Transverse colon (tissue), 4 donors: ENCODE results near the gene PTCD1. TPM values are rescaled to one million over a fixed set of nuclear protein-coding genes. Genes with fewer than 3 reads are reported as not detected.

Experiments
- DNase-seq: peaks from one replicate; pipeline ENCODE4 v3.0.0-alpha.2; 2019
- H3K27ac ChIP-seq, 4 donors: fragments of 200-600 bp; sonication (generic); 2 replicates each; pipeline ENCODE4 v1.5.1; 2016 to 2018; ENCODE audit warnings: inconsistent platforms in 4 of 4
- H3K27me3 ChIP-seq: fragments of 200-600 bp; sonication (generic); 2 replicates; pipeline ENCODE4 v1.5.1; 2017; ENCODE audit warnings: inconsistent platforms
- H3K36me3 ChIP-seq, 4 donors: fragments of 200-600 bp; sonication (generic); 2 replicates each; pipeline ENCODE4 v1.5.1; 2017 to 2019; ENCODE audit warnings: inconsistent platforms in 4 of 4
- H3K4me1 ChIP-seq, 4 donors: fragments of 200-600 bp; sonication (generic); 2 replicates each; pipeline ENCODE4 v1.5.1; 2017 to 2020; ENCODE audit warnings: inconsistent platforms in 4 of 4
- H3K4me3 ChIP-seq, 4 donors: fragments of 200-600 bp; sonication (generic); 1 replicate in 1 of 4; 2 replicates in 3 of 4; pipeline versions ENCODE4 v1.5.1 to v1.6.1; 2017 to 2019; ENCODE audit warnings: inconsistent platforms in 4 of 4
- H3K9me3 ChIP-seq, 2 donors: fragments of 200-600 bp; sonication (generic); 2 replicates each; pipeline ENCODE4 v1.5.1; 2017 to 2019; ENCODE audit warnings: inconsistent platforms in 2 of 2
- EP300 ChIP-seq: sonication (generic); formaldehyde crosslinking; IDR thresholded peaks from one replicate; pipeline ENCODE4 v1.6.1; 2017; ENCODE audit warnings: antibody characterized with exemption, low read depth
- POLR2A ChIP-seq: fragments of 450-650 bp; IDR thresholded peaks from one replicate; pipeline ENCODE4 v1.6.1; 2016; ENCODE audit warnings: antibody characterized with exemption, mild to moderate bottlenecking, moderate library complexity
- POLR2AphosphoS5 ChIP-seq, 3 donors: sonication (generic); formaldehyde crosslinking; IDR thresholded peaks; one replicate each; pipeline ENCODE4 v1.6.1; 2016; ENCODE audit warnings: antibody characterized with exemption in 3 of 3
- WGBS, 2 donors: methylation state at CpG; one replicate each; pipeline ENCODE4 v1.1.5; 2018; ENCODE audit warnings: low coverage in 1 of 2; 5-methylcytosine and 5-hydroxymethylcytosine counted together
- in situ Hi-C, 4 donors: fragments of 200-750 bp; cut with MboI; loops; one replicate each; pipeline versions ENCODE4 v1.15.0 to v1.15.1; 2017; ENCODE audit warnings: low sequenced_read_pairs in 3 of 4, low pct_ligation_motif_present in 1 of 4, low pct_unique_long_range_greater_than_20kb in 1 of 4
- intact Hi-C: fragments of 100-400 bp; cut with DNase I; formaldehyde crosslinking; loops from one replicate; pipeline ENCODE4 v1.15.1; 2023; ENCODE audit warnings: low total_unique reads
- total RNA-seq, 4 donors: library from RNA; depleted of rRNA; stranded (reverse); fragments of >200 nt; gene quantifications; one replicate each; pipeline ENCODE4 v1.1.0, GENCODE V29; 2016
- TF ChIP-seq, protein P1 (sequence below), 5 experiments: fragments of 200-600 bp in 3 of 5; fragments of 450-650 bp in 2 of 5; sonication (generic) in 3 of 5; IDR thresholded peaks; 1 replicate in 2 of 5; 2 replicates in 3 of 5; pipeline ENCODE4 v1.5.1; 2016 to 2017; ENCODE audit warnings: antibody characterized with exemption in 5 of 5, inconsistent platforms in 3 of 5, mild to moderate bottlenecking in 2 of 5, moderate library complexity in 1 of 5

PTCD1 gene
- total RNA-seq, 4 donors from 2014 or later: 1.8 to 38.2 (median 5.5) TPM

DNA sequence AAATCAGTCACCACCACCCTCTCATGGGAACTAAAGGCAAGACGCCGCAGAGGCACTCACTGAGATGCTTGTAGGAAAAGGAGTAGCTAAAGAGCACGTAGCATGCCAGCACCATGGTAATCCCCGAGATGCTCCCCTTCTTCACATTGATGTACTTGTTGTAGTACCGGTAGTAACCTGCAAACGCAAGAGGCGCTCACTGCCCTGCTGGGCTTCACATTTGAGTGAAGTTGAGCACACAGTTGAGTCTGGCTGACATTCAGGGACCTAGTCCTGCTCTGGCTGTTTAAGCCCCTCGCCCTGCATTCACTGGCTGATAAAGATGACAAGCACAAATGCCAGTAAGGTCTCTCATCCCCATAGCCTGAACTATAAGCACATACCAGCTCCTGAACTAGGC is 20.5 kb upstream of the PTCD1 start:
- H3K4me3 ChIP-seq: no peak overlapping the region
- H3K36me3 ChIP-seq: peaks cover 0 to 24% (median 10%) of the 10 kb centered on the region in 4 donors
- WGBS, 2 donors: 82% methylated on average over 8 of the region's 8 CpGs; no CpG with 5 or more reads in 1 of the 2 donors
- no peaks in the 10 kb centered on the region for H3K9me3 ChIP-seq
- intact Hi-C loops: no loop called here
- in situ Hi-C loops: no loop called here
- peaks cover 4 to 14% (median 5%) of the 10 kb centered on the region in 4 donors for H3K4me1 ChIP-seq
- H3K27me3 ChIP-seq: no peaks in the 10 kb centered on the region
- no peak for DNase-seq
- H3K27ac ChIP-seq: no peak overlapping the region
- TF ChIP-seq POLR2A (no peak), EP300 (no peak), POLR2AphosphoS5 (IDR thresholded peaks at IDR 0.05) (peak in 1 of 3 donors; percentile 4)
- TF ChIP-seq, protein P1, sequence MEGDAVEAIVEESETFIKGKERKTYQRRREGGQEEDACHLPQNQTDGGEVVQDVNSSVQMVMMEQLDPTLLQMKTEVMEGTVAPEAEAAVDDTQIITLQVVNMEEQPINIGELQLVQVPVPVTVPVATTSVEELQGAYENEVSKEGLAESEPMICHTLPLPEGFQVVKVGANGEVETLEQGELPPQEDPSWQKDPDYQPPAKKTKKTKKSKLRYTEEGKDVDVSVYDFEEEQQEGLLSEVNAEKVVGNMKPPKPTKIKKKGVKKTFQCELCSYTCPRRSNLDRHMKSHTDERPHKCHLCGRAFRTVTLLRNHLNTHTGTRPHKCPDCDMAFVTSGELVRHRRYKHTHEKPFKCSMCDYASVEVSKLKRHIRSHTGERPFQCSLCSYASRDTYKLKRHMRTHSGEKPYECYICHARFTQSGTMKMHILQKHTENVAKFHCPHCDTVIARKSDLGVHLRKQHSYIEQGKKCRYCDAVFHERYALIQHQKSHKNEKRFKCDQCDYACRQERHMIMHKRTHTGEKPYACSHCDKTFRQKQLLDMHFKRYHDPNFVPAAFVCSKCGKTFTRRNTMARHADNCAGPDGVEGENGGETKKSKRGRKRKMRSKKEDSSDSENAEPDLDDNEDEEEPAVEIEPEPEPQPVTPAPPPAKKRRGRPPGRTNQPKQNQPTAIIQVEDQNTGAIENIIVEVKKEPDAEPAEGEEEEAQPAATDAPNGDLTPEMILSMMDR (IDR thresholded peaks at IDR 0.05): peak in 3 of 5 experiments; percentile 17 to 28 (median 21)

DNA sequence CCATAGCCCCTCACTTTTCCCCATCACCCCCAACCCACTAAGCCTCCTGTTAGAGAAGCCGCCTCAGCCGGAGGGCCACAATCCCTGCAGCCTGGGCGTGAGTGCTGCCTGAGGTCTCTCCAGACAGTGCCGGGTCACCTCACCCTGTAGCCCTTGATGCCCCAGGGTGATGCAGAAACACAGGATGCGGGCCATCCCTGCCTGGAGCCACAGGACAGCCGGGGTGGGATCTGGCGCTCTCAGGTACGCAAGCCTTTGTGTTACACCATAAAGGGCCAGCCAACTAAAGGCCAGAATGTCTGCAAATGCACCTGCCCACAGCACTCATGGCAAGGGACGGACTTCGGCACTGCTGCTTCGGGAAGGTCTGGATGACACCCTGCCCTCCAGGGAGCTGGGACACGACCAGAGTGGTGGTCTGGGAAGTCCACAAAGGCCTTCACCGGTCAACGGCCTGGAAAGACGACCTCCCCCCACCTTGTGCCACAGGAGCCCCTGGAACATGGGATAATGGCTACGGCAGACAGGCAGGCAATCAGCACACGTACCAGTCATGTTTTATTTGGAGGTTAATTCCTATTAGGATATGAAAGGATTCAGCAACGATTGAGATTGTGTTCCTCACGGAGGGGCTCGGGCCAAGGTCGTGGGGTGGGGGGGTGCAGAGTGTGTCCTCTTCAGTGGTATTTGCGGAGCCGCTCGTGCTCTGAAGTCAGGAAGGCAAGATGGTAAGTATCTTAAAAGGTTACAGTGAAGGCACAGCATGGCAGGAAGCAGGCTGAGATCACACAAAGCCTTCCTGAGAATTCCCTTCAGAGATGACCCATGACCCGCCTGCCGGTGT is 19.3 kb upstream of the PTCD1 start:
- Histone ChIP-seq H3K4me3 (no peak overlapping the region), H3K27ac (no peak overlapping the region), H3K36me3 (peaks cover 0 to 20% (median 9%) of the 10 kb centered on the region in 4 donors), H3K27me3 (no peaks in the 10 kb centered on the region), H3K4me1 (peaks cover 0 to 2% (median 0%) of the 10 kb centered on the region in 4 donors), H3K9me3 (no peaks in the 10 kb centered on the region)
- in situ Hi-C loops: no loop called here
- TF ChIP-seq EP300 (no peak), POLR2A (no peak), POLR2AphosphoS5 (IDR thresholded peaks at IDR 0.05) (no peak)
- TF ChIP-seq, protein P1 (IDR thresholded peaks at IDR 0.05): no peak
- 85% methylated on average over 25 of the region's 26 CpGs; no CpG with 5 or more reads in 1 of the 2 donors for WGBS, 2 donors
- intact Hi-C loops: no loop called here
- DNase-seq: no peak

DNA sequence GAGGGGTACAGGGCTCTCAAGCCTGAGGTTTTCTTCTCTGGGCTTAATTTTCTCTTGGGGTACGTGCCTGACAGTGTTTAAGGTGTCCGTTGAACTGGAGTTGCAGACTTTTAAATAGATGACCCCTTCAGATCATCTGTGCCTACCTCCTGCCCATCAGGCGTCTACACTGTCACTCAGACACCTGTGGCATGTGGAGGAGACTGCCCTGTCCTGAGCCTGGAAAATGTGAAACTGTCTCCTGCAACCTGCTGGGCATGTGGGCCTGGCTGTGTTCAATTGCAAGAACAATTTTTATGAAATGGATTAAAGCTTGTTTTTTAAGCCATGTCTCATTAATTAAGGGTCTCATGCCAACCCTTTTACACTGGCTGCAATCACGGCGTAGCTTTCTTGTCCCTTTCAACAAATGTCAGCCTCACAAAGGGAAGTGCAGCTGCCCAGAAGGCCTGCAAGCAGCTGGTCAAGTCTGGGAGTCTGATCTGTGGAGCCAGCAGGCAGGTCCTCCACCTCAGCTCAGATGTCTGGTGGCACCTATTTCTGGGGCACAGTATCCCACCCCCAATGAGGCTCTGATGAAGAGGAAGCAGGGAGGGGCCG is 18.6 kb upstream of the PTCD1 start:
- H3K27ac ChIP-seq: no peak overlapping the region
- H3K27me3 ChIP-seq: no peaks in the 10 kb centered on the region
- no peak overlapping the region for H3K4me3 ChIP-seq
- no peaks in the 10 kb centered on the region for H3K4me1 ChIP-seq
- DNase-seq: no peak
- in situ Hi-C loops: no loop called here
- TF ChIP-seq EP300 (no peak), POLR2A (no peak), POLR2AphosphoS5 (IDR thresholded peaks at IDR 0.05) (no peak)
- TF ChIP-seq, protein P1 (IDR thresholded peaks at IDR 0.05): no peak
- 80 to 83% methylated on average over 2 to 6 of the region's 6 CpGs for WGBS, 2 donors
- intact Hi-C loops: no loop called here
- H3K9me3 ChIP-seq: no peaks in the 10 kb centered on the region
- peaks cover 0 to 20% (median 9%) of the 10 kb centered on the region in 4 donors for H3K36me3 ChIP-seq

DNA sequence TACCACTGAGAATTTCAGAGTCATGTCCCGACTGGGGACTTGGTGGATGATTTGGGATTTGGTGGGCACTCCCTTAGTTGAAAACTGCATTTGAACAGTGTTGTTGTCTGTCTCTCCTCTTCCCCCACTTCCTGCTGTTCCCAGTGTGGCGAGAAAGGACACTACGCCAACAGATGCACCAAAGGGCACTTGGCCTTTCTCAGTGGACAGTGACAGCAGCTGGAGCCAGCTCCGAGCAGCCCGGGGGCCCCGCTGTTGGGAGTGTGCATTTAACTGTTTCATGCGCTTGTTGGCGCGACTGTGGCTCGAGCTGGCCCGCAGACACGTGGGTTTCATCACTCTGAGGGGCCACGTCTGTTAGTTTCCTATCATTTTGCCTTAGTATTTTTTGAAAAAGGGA is 17.7 kb upstream of the PTCD1 start:
- no peak overlapping the region for H3K4me3 ChIP-seq
- no peak for TF ChIP-seq EP300
- no peak for TF ChIP-seq POLR2AphosphoS5 (IDR thresholded peaks at IDR 0.05)
- TF ChIP-seq POLR2A: no peak
- TF ChIP-seq, protein P1 (IDR thresholded peaks at IDR 0.05): no peak
- DNase-seq: no peak
- no peaks in the 10 kb centered on the region for H3K27me3 ChIP-seq
- peaks cover 0 to 20% (median 9%) of the 10 kb centered on the region in 4 donors for H3K36me3 ChIP-seq
- 77% methylated on average over 13 of the region's 13 CpGs; no CpG with 5 or more reads in 1 of the 2 donors for WGBS, 2 donors
- H3K9me3 ChIP-seq: no peaks in the 10 kb centered on the region
- no peak overlapping the region for H3K27ac ChIP-seq
- H3K4me1 ChIP-seq: no peaks in the 10 kb centered on the region
- in situ Hi-C loops (no loop called here), intact Hi-C loops (no loop called here)
